Adrenal gland (tissue), 12 donors: ENCODE measurements around the gene PLA2G10. TPM values are rescaled to one million over a fixed set of nuclear protein-coding genes. Genes with fewer than 3 reads are reported as not detected.
"Not testable (repeated sequence)": the region's sequence is repeated elsewhere in the genome, so short reads cannot be mapped to it uniquely, and the experiment has no call there.

ENCODE experiments used
- DNase-seq, 7 donors: peaks; one replicate each; pipeline ENCODE4 v3.0.0-alpha.2; 2019 to 2020
- H3K27ac ChIP-seq, 5 donors: fragments of 200-600 bp; sonication (generic) in 4 of 5; 1 replicate in 3 of 5; 2 replicates in 2 of 5; pipeline versions ENCODE4 v1.5.1 to v1.8.0; 2016 to 2020; ENCODE audit warnings: mild to moderate bottlenecking in 1 of 5
- H3K27me3 ChIP-seq: fragments of 200-600 bp; 2 replicates; pipeline ENCODE4 v1.8.0; 2021
- H3K36me3 ChIP-seq, 2 donors: fragments of 200-600 bp; replicated peaks in 1 of 2; 1 replicate in 1 of 2; 2 replicates in 1 of 2; pipeline versions ENCODE4 v1.5.1 to v1.8.0; 2018 to 2022
- H3K4me1 ChIP-seq, 2 donors: fragments of 200-600 bp; replicated peaks in 1 of 2; 1 replicate in 1 of 2; 2 replicates in 1 of 2; pipeline versions ENCODE4 v1.5.1 to v1.8.0; 2018 to 2021
- H3K4me3 ChIP-seq, 4 donors: fragments of 200-600 bp; sonication (generic) in 3 of 4; one replicate each; pipeline ENCODE4 v1.5.1; 2016 to 2018
- H3K9me3 ChIP-seq, 3 donors: fragments of 200-600 bp; sonication (generic) in 1 of 3; replicated peaks in 1 of 3; 1 replicate in 2 of 3; 2 replicates in 1 of 3; pipeline versions ENCODE4 v1.5.1 to v1.8.0; 2016 to 2021
- CTCF ChIP-seq, 6 experiments: fragments of 450-650 bp in 4 of 6; fragments of 200-600 bp in 2 of 6; sonication (generic) in 1 of 6; IDR thresholded peaks; 1 replicate in 5 of 6; 2 replicates in 1 of 6; pipeline versions ENCODE4 v1.5.1 to v1.8.0; 2016 to 2021; ENCODE audit warnings: antibody characterized with exemption in 6 of 6, mild to moderate bottlenecking in 2 of 6, moderate library complexity in 1 of 6
- POLR2A ChIP-seq, 2 donors: fragments of 450-650 bp; IDR thresholded peaks; one replicate each; pipeline ENCODE4 v1.6.1; 2017; ENCODE audit warnings: antibody characterized with exemption in 2 of 2, mild to moderate bottlenecking in 2 of 2, moderate library complexity in 1 of 2
- WGBS, 4 donors: extraction: QIAGEN DNeasy Blood & Tissue Kit in 2 of 4; methylation state at CpG; one replicate each; pipeline versions ENCODE4 v1.1.5 to v1.1.7; 2013 to 2017; 5-methylcytosine and 5-hydroxymethylcytosine counted together
- intact Hi-C, 2 donors: fragments of 100-400 bp; cut with DNase I; formaldehyde crosslinking; loops; one replicate each; pipeline versions ENCODE4 v1.14.1 to v1.15.0; 2022 to 2023
- polyA plus RNA-seq, 3 donors: library from polyadenylated mRNA; stranded (reverse); fragments of 200-250 nt in 2 of 3; fragments of 350-450 nt in 1 of 3; fragmentation: Illumina TruSeq in 1 of 3; extraction: RNeasy Lipid Tissue Mini Kit (QIAGEN cat#74804) in 1 of 3; gene quantifications; one replicate each; pipeline ENCODE4 v1.2.3, GENCODE V29; 2013 to 2014
- total RNA-seq, 9 donors: library from RNA; depleted of rRNA in 4 of 9; stranded (reverse); fragments of >200 nt in 4 of 9; fragments of 120-200 nt in 1 of 9; fragmentation: NEBNext Ultra II Directional in 1 of 9; extraction: Animal tissue kit (Norgen Biotek cat#: 25700) in 1 of 9; gene quantifications; one replicate each; pipeline versions ENCODE4 v1.1.0 to v1.2.4, GENCODE V29; 2013 to 2023
- donor health status: healthy with polysubstance abuse.
- donor health status: Bipolar disorder and iron deficiency.
- donor health status: DM: yes; HTN: yes; CAD: no.
- donor health status: DM: no; HTN: no; CAD: no.
- donor health status: DM: no; HTN: no; CAD: no.
- donor health status: DM: yes; HTN: yes; CAD: no.

The PLA2G10 gene
- total and polyA plus RNA-seq, 12 donors, result not detected

GRCh38 chr16:14649816-14650215 is 44.3 kb downstream of the PLA2G10 start:
- TF ChIP-seq POLR2A (IDR thresholded peaks at IDR 0.05), result no peak
- TF ChIP-seq CTCF (IDR thresholded peaks at IDR 0.05), result no peak
- 93 to 97% (median 96%) methylated on average over 9 to 10 of the region's 10 CpGs for WGBS, 4 donors
- Histone ChIP-seq H3K27me3 (no peaks in the 10 kb centered on the region), H3K4me3 (no peak overlapping the region), H3K27ac (no peak overlapping the region), H3K9me3 (no peaks in the 10 kb centered on the region), H3K4me1 (no peaks in the 10 kb centered on the region), H3K36me3 (peaks cover 0 to 82% of the 10 kb centered on the region in 2 donors)
- DNase-seq, result no peak
- intact Hi-C loops, result no loop called here

- 89 to 95% (median 92%) methylated on average over 7 of the region's 7 CpGs for WGBS, 4 donors
- no peak overlapping the region for H3K4me3 ChIP-seq
- no peak for DNase-seq
- intact Hi-C loops, result no loop called here
- TF ChIP-seq CTCF (IDR thresholded peaks at IDR 0.05) (no peak), POLR2A (IDR thresholded peaks at IDR 0.05) (no peak)
- no peaks in the 10 kb centered on the region for H3K4me1 ChIP-seq
- H3K36me3 ChIP-seq, result peaks cover 0 to 31% of the 10 kb centered on the region in 2 donors
- no peak overlapping the region for H3K27ac ChIP-seq
- H3K27me3 ChIP-seq, result no peaks in the 10 kb centered on the region
- H3K9me3 ChIP-seq, result no peaks in the 10 kb centered on the region
Measured at GRCh38 chr16:14641926-14642325, 52.2 kb downstream of the PLA2G10 start.

- Histone ChIP-seq H3K27ac (no peak overlapping the region), H3K4me3 (no peak overlapping the region), H3K27me3 (no peaks in the 10 kb centered on the region), H3K36me3 (peaks cover 0 to 27% of the 10 kb centered on the region in 2 donors), H3K9me3 (no peaks in the 10 kb centered on the region), H3K4me1 (no peaks in the 10 kb centered on the region)
- no peak for DNase-seq
- TF ChIP-seq POLR2A (IDR thresholded peaks at IDR 0.05) (no peak), CTCF (IDR thresholded peaks at IDR 0.05) (no peak)
- 95 to 98% (median 97%) methylated on average over 8 of the region's 8 CpGs for WGBS, 4 donors
- intact Hi-C loops, result no loop called here
Measured at GRCh38 chr16:14641206-14641605, 52.9 kb downstream of the PLA2G10 start.

DNA sequence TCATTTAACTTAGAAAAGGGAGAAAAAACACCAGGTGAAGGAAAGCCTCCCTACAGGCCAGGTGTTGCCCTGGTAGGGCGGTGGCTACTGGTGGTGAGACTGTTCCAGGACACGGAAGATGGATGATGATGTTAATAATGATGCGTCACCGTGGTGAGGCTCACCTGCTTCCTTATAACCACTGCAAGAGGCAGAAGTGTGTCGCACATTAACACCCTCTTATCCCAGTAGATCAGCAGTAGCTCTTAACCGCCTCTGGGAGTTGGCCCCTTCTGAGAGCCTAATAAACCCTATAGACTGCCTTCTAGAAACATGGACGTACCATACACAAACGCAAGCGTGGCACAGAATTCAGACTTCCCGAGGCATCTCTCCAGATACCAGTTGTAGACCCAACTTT is 53.6 kb downstream of the PLA2G10 start:
- Histone ChIP-seq H3K4me1 (no peaks in the 10 kb centered on the region), H3K9me3 (no peaks in the 10 kb centered on the region), H3K27me3 (no peaks in the 10 kb centered on the region), H3K27ac (no peak overlapping the region), H3K4me3 (no peak overlapping the region), H3K36me3 (peaks cover 0 to 20% of the 10 kb centered on the region in 2 donors)
- DNase-seq, result no peak
- intact Hi-C loops, result no loop called here
- TF ChIP-seq POLR2A (IDR thresholded peaks at IDR 0.05) (no peak), CTCF (IDR thresholded peaks at IDR 0.05) (no peak)
- 89 to 92% (median 90%) methylated on average over 10 of the region's 10 CpGs for WGBS, 4 donors

DNA sequence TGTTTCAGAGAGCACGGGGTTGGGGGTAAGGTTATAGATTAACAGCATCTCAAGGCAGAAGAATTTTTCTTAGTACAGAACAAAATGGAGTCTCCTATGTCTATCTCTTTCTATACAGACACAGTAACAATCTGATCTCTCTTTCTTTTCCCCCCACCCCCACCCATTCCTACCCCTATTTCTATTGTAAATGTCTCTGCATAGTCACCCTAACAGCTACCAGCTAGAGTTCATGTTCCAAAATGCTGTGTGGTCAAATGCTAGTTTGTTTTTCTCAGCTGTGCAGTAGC is 57.2 kb downstream of the PLA2G10 start:
- DNase-seq, intact Hi-C loops, H3K27ac ChIP-seq, H3K9me3 ChIP-seq, H3K4me3 ChIP-seq, H3K27me3 ChIP-seq, H3K36me3 ChIP-seq: not testable (repeated sequence)
- peaks cover 10 to 17% of the 10 kb centered on the region in 2 donors for H3K4me1 ChIP-seq
- WGBS, 4 donors, result 58 to 83% (median 69%) methylated on average over 1 of the region's 1 CpG

GRCh38 chr16:14636179-14636950 is 57.7 kb downstream of the PLA2G10 start:
- peaks cover 10 to 19% of the 10 kb centered on the region in 2 donors for H3K4me1 ChIP-seq
- DNase-seq, H3K36me3 ChIP-seq, H3K27me3 ChIP-seq, intact Hi-C loops, H3K4me3 ChIP-seq, H3K9me3 ChIP-seq, H3K27ac ChIP-seq: not testable (repeated sequence)
- WGBS, 4 donors, result 68 to 80% (median 71%) methylated on average over 17 of the region's 17 CpGs
